T-helper 2 cell treated with Interferon-gamma antibody and Interleukin-4, amounts not matched to agents 100 ng/mL and 5 ng/mL, for 36 hours (primary cell): Measurements from ENCODE around the gene SPATS1. TPM values are rescaled to one million over a fixed set of nuclear protein-coding genes. Genes with fewer than 3 reads are reported as not detected.
"Not testable (repeated sequence)": the region's sequence is repeated elsewhere in the genome, so short reads cannot be mapped to it uniquely, and the experiment has no call there.

Experiments
- intact Hi-C: fragments of 100-400 bp; cut with micrococcal nuclease; formaldehyde crosslinking; loops from one replicate; pipeline ENCODE4 v1.15.1; 2023
- total RNA-seq: library from RNA; stranded (reverse); gene quantifications from 2 replicates; pipeline ENCODE4 v1.2.3, GENCODE V29; 2022

SPATS1 gene
- total RNA-seq, 1 donor from 2014 or later: not detected

DNA sequence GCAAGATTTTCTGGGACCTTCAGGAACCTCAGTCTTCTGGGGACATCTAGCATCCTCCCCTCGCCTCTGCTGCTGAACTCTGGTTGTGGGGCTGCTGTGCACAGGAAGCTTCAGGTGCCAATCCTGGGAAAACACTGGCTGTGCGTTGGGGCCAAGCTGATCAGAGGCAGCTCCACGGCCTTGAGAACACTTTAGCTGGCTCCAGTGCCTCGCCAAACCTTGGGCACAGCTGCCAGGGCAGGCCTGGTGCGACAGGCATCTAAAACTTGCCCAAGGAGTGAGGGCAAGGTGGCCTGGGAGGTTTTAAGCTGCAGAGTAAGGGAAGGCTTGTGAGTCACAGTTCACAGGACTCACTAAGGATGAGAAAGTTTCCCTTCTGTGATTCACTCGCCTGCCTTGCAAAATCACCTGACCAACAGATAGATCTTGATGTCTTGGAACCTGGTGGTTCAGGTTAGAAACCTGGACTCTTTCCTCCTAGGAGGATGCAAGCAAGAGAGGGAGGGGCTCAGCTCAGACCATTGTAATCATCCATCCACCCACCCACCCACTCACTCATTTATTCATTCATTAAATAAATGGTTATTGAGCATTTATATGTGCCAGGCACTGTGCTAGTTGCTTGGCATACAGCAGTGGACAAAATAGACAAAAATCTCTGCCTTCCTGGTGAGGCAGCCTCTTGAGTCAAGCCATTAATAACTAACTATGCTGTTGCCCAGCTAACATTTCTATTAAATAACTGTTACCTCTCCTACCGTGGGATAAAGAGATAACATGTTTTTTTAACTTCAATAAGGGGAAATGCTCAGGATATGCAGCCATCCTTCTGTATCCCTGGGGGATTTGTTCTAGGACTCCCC is 2.5 kb upstream of the SPATS1 start:
- intact Hi-C loops: loop anchor here (5.0 kb wide), 1 partner anchor 243 kb away; no protein-coding TSS in a partner anchor

DNA sequence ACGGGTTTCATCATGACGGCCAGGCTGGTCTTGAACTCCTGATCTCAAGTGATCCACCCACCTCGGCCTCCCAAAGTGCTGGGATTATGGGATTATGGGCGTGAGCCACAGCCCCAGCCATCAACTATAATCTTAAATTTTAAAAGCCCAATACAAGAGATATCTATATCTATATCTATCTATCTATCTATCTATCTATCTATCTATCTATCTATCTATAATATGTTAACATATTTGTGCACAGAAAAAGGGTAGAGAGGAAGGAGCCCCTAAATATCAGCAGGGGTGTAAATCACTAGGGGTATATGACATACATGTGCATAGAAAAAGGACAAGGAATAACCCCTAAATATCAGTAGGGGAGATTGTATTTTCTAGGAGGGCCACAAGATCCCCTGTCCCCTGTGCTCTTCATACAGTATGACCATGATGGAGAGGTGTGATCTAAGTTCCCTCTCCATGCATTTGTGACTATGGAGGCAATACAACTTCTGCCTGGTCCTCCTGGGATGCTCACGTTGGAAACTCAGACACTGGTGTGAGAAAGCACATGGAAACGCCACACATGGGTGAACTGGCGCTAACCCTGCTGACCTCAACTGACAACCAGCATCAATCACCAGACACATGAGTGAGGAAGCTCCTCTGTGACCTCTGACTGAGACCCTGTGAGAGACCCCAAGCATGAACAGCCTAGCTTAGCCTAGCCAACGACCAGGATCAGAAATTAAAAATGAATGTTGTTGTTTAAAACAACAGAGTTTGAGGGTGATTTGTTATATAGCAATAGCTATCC is 1.2 kb upstream of the SPATS1 start:
- intact Hi-C loops: no loop called here

DNA sequence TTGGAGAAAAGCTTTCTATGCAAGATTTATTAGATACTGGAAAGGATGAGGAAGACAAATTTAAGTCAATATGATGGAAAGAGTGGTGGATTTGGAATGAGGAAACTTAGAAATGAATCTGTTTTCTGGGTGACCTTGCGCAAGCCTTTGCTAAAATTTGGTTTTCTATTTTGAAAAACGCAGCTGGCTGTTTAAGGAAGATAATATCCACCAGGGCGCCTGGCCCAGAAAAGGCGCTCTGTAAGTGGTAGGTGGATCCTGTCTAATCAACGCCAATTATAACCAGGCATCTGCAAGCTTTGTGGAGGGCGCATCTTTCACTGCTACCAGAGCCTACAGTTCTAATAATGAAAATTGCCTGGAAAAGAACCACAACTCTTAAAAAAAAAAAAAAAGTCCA is 398 bp upstream of the SPATS1 start:
- intact Hi-C loops: no loop called here

DNA sequence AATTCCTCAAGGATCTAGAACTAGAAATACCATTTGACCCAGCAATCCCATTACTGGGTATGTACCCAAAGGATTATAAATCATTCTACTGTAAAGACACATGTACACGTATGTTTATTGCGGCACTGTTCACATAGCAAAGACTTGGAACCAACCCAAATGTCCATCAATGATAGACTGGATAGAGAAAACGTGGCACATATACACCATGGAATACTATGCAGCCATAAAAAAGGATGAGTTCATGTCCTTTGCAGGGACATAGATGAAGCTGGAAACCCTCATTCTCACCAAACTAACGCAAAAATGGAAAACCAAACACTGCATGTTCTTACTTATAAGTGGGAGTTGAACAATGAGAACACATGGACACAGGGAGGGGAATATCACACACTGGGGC is 4.4 kb downstream of the SPATS1 start:
- intact Hi-C loops: not testable (repeated sequence)

DNA sequence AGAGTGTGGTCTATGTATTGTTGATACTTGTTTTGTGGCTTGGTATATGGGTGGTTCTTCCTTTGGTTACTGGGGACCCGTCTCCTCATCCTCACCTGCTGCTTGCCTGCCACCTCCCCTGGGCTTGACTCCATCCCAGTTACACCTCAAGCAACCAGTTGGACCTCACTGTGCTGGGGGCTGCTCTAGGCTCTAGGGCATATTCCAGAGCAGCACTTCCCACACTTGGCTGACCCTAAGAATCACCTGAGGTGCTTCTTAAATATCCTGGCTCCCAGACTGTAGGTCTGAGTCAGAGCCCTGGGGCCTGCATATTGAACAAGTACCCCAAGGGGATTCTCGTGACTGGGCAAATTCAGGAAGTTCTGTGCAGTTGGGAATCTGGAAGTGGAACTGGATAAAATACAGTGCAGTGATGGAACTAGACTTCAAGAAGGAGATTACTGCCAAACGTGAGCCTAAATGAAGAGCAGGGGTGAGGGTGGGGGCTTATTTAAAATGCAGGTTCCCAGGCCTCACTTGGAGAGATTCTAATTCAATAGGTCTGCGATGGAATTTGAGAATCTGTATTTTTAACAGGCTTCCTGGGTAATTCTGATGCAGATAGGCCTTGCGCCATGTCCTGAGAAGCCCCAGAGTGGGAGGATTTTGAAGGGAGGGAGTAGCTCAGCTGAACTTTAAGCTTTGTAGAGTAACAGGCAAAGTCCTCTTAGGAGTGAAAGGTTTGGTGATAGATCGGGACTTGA is 7.6 kb downstream of the SPATS1 start:
- intact Hi-C loops: no loop called here

DNA sequence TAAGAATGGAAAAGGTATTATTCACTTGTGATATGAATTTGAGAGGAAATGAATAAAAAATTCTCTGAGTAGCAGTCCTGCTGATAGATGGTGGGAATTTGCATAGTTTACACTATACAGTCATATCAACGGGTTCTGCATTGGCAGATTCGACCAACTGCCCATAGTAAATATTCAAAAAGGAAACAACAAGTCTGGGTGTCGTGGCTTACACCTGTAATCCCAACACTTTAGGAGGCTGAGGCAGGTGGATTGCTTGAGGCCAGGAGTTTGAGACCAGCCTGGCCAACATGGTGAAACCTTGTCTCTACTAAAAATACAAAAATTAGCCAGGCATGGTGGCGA is 8.2 kb downstream of the SPATS1 start:
- intact Hi-C loops: not testable (repeated sequence)

DNA sequence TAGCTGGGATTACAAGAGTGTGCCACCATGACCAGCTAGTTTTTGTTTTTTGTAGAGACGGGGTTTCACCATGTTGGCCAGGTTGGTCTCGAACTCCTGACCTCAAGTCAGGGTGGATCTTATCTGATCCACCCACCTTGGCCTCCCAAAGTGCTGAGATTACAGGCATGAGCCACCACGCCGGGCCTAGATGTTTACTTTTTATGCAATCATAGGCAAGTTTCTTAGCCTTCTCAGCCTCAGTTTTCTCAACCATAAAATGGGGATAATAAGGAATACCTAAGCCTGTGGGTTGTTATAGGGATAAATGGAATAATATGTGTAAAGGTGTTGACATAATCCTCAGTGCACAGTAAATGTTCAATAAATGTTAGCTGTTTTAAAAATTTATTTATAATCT is 9.8 kb downstream of the SPATS1 start:
- intact Hi-C loops: no loop called here

DNA sequence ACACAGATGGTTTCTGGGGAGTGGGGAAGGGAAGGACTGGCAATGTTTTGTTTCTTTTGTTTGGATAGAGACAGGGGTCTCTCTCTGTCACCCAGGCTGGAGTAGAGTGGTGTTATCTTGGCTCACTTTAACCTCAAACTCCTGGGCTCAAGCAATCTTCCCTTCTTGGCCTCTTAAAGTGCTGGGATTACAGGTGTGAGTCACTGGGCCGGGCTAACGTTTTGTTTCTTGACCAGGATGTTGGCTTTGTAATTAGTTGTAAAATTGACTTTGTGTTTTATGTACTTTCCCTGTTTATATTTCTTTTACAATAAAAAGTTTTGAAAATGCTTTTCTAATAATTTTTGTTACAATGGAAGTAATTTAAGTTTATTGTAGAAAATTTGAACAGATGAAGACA is 10.9 kb downstream of the SPATS1 start:
- intact Hi-C loops: no loop called here

DNA sequence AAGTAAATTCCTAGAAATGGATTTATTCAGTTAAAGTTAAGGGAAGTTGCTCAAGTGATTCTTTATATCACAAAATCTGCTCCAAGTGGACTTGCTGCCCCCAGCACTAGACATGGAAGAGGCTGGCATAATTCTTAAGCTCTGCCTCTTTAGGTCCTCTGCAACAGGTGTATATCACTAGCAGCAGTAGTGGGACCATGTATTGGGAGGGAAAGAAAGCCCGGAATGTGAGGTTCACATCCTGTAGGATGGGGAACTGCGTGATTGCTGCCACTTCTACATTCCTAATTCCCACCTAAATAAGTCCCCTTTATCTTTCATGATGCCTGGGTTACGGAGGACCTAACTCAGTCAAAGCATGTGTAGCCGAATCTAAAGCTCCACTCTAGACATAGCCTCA is 13.2 kb downstream of the SPATS1 start:
- intact Hi-C loops: no loop called here

DNA sequence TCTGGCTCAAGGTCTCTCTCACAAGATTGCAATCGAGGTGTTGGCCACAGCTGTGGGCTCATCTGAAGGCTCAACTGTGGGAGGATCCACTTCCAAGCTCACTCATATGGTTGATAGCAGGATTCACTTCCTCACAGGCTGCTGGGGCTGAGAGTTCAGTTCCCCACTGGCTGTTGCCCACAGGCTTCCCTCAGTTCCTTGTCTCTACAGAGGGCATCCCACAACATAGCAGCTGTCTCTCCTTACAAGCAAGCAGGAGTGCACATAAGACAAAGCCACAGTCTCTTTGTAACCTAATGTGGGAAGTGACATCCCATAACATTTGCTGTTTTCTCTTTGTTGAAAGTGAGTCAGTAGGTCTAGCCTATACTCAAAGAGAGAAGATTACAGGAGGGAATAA is 14.0 kb downstream of the SPATS1 start:
- intact Hi-C loops: no loop called here

DNA sequence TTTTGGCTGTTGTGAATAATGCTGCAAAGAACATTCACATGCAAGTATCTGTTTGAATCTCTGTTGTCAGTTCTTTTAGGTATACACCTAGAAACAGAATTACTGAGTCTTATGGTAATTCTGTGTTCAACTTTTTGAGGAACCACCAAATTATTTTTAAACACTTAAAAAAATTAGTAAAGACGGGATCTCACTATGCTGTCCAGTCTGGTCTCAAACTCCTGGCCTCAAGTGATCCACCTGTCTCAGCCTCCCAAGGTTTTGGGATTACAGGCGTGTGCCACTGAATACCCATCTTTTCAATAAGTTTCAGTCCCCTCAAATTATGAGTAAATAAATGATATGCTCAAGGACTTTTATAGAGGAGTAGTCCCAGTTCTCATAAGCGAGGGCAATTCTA is 17.5 kb downstream of the SPATS1 start:
- intact Hi-C loops: no loop called here

DNA sequence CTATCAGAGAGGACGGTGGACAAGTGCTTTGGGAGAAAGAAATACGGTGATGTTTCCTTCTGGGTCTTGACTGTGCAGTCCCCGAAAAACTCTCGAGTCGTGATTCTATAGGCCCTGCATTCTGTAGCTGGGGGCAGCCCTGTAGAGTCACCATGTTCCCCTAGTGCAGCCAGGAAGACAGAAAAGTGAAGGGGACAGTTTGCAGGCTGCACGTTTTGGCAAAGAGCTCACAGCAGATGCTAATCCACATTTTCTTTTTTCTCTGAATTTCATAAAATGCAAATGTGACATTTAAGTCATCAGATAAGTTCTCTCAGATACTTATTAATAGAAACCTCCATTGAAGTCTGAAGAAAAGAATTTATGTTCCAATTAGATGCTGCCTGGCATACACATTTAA is 19.5 kb downstream of the SPATS1 start:
- intact Hi-C loops: no loop called here

DNA sequence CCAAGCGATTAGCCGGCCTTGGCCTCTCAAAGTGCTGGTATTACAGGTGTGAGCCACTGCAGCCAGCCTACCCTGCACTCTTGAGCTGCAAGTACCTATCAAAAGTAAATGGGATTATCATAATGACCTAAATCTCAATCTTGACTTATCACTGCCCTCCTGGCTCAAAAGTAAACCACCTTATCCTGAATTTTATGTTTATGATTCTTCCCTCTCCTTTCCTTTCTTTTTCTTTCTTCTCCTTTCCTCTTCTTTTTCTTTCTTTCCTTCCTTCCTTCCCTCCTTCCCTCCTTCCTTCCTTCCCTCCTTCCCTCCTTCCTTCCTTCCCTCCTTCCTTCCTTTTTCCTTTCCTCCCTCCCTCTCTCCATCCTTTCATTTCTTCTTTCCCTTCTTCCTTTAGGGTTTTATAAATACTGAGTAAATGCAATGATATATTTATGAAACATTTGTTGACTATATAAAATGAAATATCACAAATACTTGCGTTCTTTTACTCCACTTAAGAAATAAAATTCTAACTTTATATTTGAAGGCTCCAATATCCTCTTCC is 21.0 kb downstream of the SPATS1 start:
- intact Hi-C loops: no loop called here

DNA sequence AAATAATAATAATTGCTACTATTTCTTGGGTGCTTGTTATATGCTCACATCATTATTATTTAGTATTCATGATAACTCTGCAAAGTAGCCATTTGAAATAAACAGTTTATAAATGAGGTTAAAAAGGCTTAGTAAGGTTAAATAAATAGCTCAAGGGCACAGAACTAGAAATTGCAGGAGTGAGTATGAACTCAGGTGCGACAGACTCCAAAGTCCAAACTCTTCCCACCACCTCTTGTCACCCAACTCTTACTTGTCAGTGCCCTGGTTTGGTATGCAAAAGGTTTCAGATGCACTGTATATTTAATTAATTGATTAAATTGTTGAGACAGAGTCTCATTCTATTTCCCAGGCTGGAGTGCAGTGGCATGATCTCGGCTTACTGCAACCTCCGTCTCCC is 24.3 kb downstream of the SPATS1 start:
- intact Hi-C loops: no loop called here

DNA sequence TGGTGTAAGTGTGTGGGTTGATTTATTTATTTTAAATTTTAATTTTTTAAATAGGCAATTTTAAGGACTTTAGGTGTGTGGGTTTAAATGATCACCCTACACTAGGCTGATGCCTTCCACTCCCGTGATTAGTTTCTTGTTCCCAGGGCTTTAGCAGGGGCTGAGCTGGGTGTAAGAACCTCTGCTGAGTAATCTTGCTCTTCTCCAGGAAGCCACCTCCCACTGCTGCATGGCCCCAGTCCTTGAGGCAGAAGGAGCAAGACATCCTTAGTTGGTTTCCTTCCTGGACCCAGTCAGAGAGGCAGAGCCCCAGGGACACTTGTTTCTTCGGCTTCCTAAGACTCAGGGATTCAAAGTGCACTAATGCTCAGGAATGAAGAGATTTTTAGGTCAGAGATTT is 25.2 kb downstream of the SPATS1 start:
- intact Hi-C loops: no loop called here

DNA sequence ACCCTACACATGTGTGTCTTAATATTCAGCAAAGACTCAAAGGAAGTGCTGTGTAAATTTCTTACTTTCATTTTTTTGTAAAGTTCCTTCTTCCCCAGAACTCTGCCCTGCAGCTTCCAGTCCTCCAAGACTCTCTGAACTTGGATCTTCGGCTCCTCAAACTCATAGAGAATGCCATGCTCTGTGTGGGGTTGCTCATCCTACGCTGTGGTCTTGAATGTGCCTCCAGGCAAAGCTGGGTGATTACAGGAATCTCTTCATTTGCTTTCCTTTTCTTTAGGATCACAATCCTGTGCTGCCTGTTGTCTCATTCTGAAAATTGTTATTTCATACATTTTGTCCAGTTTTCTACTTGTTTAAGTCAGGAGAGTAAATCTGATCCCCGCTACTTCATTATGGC is 30.6 kb downstream of the SPATS1 start:
- intact Hi-C loops: no loop called here

DNA sequence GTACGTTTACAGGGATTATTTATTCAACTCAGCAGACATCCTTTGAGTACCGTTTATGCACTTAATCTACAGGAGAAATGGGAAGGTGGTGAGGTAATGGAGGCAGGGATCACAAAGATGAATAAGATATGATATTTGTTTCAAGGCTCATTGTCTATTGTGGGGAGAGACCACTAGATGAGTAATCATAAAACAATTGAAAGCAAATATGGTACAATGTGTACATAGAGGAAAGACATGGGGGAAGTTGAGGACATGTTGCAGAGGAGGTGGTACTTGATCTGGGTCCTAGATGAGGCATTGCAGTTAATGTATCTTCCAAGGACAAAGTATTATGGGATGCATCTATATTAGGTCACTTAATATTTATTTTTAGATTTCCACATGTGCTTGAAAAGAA is 31.3 kb downstream of the SPATS1 start:
- intact Hi-C loops: no loop called here

DNA sequence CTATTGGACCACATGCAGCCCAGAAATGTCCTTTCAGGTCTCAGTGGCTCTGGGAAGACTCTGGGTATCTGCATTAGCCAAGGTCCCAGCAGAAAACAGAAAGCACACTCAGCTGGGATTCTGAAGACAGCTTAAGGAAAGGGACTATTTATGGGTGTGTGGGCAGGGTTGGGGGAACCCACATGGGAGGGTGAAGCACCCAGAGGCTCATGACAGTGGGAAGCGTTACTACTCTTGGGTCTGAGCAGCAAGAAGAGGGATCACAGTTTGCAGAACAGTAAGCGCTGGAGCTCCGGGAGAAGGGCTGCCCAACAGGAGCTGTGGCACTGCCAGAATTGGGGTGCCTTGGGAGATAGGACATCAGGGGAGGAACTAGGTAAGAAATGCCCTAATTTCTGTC is 32.6 kb downstream of the SPATS1 start:
- intact Hi-C loops: no loop called here

DNA sequence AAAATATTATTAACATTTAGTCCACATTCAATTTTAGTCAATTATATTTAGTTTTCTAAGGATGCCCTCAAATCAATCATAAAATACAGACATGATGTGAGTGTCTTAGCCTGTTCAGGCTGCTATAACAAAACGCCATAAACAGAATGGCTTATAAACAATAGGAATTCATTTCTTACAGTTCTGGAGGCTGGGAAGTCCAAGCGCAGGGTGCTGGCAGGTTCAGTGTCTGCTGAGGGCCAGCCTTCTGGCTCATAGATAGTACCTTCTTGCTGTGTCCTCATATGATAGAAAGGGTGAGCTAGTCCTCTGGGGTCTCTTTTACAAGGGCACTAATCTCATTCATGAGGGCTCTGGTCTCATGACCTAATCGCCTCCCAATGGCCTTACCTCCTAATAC is 35.0 kb downstream of the SPATS1 start:
- intact Hi-C loops: no loop called here

DNA sequence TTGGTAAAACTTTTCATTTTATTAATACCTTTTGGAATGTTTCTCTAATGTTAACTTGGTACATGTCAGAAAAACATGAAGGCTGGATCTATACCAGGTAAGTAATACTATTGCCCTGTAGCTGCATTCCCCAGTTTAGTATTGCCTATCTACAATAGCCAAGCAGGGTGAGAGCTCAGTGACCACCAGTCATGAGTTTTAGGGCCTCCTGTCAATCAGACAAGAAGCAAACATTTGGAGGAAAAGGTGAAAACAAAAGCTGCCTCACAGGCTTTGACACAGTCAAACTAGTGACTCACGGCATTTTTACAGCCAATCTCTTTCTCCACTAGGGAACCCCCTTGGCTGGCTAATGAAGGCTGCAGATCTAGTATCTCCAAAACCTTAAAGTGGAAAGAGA is 35.5 kb downstream of the SPATS1 start:
- intact Hi-C loops: no loop called here

DNA sequence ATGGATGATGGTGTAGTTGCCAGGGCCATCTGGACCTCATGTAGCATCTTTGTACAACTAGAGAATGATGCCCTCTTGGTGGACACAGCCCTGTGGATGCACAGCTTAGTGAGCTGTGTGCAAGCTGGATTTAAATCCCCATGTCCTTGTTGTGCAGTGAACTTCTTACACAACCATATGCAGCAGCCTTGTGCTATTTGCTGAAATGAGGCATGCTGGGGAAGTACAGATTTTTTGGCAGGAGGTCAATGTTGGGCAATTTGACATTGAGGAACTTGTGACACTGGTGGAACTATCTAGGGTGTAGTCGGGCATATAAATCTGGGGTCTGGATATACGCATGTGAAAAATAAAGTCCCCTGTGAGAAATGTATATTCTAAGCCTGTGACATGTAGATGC is 39.3 kb downstream of the SPATS1 start:
- intact Hi-C loops: no loop called here
